Brain microvascular endothelial cell (primary cell): ENCODE measurements around the gene LAMC1.
"Not testable (repeated sequence)": the region's sequence is repeated elsewhere in the genome, so short reads cannot be mapped to it uniquely, and the experiment has no call there.

ENCODE experiments used
- DNase-seq: peaks from one replicate; pipeline ENCODE4 v3.0.0-alpha.2; 2020
- H3K27ac ChIP-seq: fragments of 250-450 bp; sonication (Bioruptor Pico); 2 replicates; pipeline ENCODE4 v1.5.1; 2020; ENCODE audit warnings: mild to moderate bottlenecking, moderate library complexity
- H3K27me3 ChIP-seq: fragments of 250-450 bp; sonication (Bioruptor Pico); replicated peaks from 2 replicates; pipeline ENCODE4 v1.5.1; 2020; ENCODE audit warnings: mild to moderate bottlenecking
- H3K36me3 ChIP-seq: fragments of 250-450 bp; sonication (Bioruptor Pico); replicated peaks from 2 replicates; pipeline ENCODE4 v1.5.1; 2020; ENCODE audit warnings: mild to moderate bottlenecking
- H3K4me3 ChIP-seq: 2 replicates; pipeline ENCODE4 v1.5.1; 2011; ENCODE audit warnings: low read depth, mild to moderate bottlenecking, control low read depth, low read length, moderate library complexity
- in situ Hi-C: cut with HindIII; loops from 2 replicates; pipeline ENCODE4 v1.10.0; 2017; ENCODE audit warnings: low sequenced_read_pairs, low pct_ligation_motif_present
- TF ChIP-seq, protein P1 (sequence below): IDR thresholded peaks from 2 replicates; pipeline ENCODE4 v1.5.1; 2011; ENCODE audit warnings: low read depth, mild to moderate bottlenecking, moderate library complexity, low read length, control low read depth, inconsistent platforms; ENCODE audit errors: missing control alignments

The LAMC1 gene

DNA sequence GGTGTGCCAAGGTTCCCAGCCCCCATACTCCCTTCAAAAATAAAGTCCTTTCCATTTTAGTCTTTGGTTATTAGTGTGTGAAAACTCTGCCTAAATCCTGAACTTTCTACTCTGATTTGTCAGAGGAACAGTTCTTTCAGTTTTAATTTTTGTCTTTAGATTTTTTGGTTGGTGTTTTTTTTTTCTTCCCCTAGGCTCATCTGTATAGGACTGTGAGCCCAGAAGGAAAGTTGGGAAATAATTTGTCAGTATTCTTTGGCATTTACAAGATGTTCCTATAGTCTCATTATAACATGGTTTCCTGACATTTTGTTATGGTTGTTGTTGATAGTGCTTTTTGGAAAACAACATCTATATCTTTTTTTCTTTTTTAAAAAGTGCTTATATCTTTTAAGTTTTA lies 38.0 kb downstream of the LAMC1 start:
- H3K27me3 ChIP-seq = no peaks in the 10 kb centered on the region
- H3K27ac ChIP-seq = peak overlapping the region; percentile 91
- no peak for DNase-seq
- TF ChIP-seq, protein P1, sequence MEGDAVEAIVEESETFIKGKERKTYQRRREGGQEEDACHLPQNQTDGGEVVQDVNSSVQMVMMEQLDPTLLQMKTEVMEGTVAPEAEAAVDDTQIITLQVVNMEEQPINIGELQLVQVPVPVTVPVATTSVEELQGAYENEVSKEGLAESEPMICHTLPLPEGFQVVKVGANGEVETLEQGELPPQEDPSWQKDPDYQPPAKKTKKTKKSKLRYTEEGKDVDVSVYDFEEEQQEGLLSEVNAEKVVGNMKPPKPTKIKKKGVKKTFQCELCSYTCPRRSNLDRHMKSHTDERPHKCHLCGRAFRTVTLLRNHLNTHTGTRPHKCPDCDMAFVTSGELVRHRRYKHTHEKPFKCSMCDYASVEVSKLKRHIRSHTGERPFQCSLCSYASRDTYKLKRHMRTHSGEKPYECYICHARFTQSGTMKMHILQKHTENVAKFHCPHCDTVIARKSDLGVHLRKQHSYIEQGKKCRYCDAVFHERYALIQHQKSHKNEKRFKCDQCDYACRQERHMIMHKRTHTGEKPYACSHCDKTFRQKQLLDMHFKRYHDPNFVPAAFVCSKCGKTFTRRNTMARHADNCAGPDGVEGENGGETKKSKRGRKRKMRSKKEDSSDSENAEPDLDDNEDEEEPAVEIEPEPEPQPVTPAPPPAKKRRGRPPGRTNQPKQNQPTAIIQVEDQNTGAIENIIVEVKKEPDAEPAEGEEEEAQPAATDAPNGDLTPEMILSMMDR = no peak
- in situ Hi-C loops = no loop called here
- no peak overlapping the region for H3K4me3 ChIP-seq
- no peaks in the 10 kb centered on the region for H3K36me3 ChIP-seq

DNA sequence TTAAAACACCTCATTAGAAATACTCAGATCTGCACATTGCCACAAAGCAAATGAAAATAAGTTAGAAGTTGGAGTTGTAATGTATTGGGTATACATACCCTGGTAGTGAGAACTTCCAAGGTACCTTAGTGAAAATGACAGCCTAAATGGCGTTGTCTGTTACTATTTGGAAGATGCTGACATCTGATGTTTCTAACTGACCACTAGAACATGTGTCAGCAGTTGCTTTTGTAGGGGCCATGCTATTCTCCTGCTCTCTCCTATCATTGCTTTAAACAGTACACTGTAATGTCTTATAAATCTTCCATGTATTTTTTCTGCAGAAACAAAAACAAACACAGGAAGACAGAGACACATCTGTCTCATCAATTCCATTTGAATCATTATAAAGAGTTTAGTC lies 40.1 kb downstream of the LAMC1 start:
- Histone ChIP-seq H3K36me3 (no peaks in the 10 kb centered on the region), H3K4me3 (no peak overlapping the region), H3K27ac (peak overlapping the region; percentile 69), H3K27me3 (no peaks in the 10 kb centered on the region)
- in situ Hi-C loops = no loop called here
- DNase-seq = no peak
- TF ChIP-seq, protein P1 = no peak

DNA sequence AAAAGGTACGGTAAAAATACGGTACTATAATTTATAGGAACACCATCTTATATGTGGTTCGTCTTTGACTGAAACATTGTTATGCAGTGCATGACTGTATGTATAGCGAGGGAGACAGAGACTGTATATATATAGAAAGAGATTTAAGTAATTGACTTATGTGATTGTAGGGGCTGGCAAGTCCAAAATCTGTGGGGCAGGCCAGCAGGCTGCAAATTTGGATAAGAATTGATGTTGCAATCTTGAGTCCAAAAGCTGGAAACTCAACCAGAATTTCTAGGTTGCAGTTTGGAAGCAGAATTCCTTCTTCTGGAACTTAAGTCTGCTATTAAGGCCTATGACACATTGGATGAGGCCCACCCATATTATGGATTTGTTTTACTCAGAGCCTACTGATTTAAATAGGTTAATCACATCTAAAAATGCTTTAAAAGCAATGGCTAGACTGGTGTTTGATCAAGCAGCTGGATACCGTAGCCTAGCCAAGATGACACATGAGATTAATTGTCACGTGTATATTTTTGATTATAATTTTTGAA lies 42.0 kb downstream of the LAMC1 start:
- no peak for DNase-seq
- no peak overlapping the region for H3K4me3 ChIP-seq
- TF ChIP-seq, protein P1 = no peak
- in situ Hi-C loops = no loop called here
- H3K27me3 ChIP-seq = no peaks in the 10 kb centered on the region
- H3K27ac ChIP-seq = no peak overlapping the region
- H3K36me3 ChIP-seq = no peaks in the 10 kb centered on the region

DNA sequence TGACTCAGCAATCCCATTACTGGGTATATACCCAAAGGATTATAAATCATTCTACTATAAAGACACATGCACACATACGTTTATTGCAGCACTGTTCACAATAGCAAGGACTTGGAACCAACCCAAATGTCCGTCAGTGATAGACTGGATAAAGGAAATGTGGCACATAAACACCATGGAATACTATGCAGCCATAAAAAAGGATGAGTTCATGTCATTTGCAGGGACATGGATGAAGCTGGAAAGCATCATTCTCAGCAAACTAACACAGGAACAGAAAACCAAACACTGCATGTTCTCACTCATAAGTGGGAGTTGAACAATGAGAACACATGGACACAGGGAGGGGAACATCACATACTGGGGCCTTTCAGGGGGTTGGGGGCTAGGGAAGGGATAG lies 43.2 kb downstream of the LAMC1 start:
- H3K4me3 ChIP-seq, H3K27ac ChIP-seq, DNase-seq, H3K27me3 ChIP-seq, H3K36me3 ChIP-seq, in situ Hi-C loops: not testable (repeated sequence)

DNA sequence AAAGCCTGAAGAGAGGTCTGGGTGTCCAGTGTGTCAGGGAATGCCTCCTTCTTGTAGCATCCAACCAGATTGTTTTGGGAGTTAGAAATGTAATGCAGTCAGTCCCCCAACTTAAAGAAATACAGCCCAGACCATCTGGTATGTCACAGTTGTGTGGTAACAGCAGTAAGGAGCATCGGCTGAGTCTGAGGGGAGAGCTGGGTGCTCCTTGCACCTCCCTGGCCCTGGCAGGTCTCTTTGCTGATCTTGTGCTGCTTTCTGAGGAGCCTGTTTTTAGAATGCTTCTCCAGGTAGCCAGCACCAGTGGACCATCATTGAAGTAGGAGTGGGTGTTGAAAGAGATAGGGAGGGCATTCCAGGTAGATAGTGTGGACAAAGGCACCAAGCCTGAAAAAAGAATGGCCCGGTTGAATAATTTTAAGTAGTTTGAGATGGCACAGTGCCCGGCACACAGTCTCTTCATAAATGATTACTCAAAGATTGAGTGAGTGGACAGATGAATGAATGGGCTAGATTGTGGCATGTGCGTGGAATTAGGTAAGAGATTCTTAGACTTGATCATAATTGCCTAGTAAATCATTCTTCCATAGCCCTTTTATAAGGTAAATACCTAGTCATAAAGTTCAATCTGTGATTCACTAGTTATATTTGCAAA lies 46.5 kb downstream of the LAMC1 start:
- H3K27ac ChIP-seq = no peak overlapping the region
- H3K36me3 ChIP-seq = no peaks in the 10 kb centered on the region
- no peak overlapping the region for H3K4me3 ChIP-seq
- TF ChIP-seq, protein P1 = no peak
- DNase-seq = no peak
- no peaks in the 10 kb centered on the region for H3K27me3 ChIP-seq
- in situ Hi-C loops = no loop called here

DNA sequence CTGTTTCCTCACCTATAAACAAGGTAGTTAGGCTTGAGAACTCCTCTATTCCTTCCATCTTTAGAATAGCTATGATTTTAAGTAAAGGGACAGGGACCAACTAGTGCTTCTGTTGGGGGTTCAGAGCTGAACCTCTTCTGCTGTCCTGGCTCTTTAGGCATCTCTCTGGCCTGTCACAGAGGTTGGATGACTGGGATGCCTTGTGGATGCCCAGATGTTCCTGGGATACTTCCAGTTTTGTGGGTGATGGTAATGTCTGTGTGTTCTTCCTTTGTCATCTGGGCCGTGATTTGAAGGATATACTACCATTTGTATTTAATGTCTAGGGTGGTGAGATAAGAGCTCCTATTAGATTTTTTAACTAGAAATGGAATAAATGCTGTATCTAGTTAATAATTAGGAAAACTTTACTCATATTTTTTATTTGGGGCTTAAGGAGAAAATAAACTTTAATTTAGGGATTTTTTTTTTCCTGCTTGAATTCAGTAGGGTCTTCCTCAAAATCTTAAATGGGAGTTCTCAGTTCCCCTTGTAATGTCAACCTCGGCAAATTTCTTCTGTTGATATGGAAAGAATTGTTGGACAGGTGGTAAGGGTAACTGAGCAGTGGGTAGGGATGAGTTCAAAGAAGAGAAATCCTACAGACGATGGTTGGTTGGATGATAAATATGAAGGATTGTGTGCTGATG lies 47.2 kb downstream of the LAMC1 start:
- Histone ChIP-seq H3K27me3 (no peaks in the 10 kb centered on the region), H3K36me3 (no peaks in the 10 kb centered on the region), H3K4me3 (no peak overlapping the region), H3K27ac (peak overlapping the region; percentile 70)
- in situ Hi-C loops = no loop called here
- TF ChIP-seq, protein P1 = no peak
- DNase-seq = no peak
